Prostate gland (tissue), 2 donors: Measurements from ENCODE around the gene TEX264. TPM values are rescaled to one million over a fixed set of nuclear protein-coding genes. Genes with fewer than 3 reads are reported as not detected.
"Not testable (repeated sequence)": the region's sequence is repeated elsewhere in the genome, so short reads cannot be mapped to it uniquely, and the experiment has no call there.

Source experiments
- DNase-seq: peaks from one replicate; pipeline ENCODE4 v3.0.0-alpha.2; 2019; ENCODE audit warnings: low spot score
- H3K27ac ChIP-seq, 2 donors: fragments of 200-600 bp; sonication (generic); 2 replicates each; pipeline ENCODE4 v1.5.1; 2017 to 2019
- H3K27me3 ChIP-seq: fragments of 200-600 bp; sonication (generic); replicated peaks from 2 replicates; pipeline ENCODE4 v1.5.1; 2019; ENCODE audit not compliant: insufficient read depth
- H3K36me3 ChIP-seq, 2 donors: fragments of 200-600 bp; sonication (generic); 1 replicate in 1 of 2; 2 replicates in 1 of 2; pipeline versions ENCODE4 v1.5.1 to v1.8.1; 2017 to 2019
- H3K4me1 ChIP-seq: fragments of 200-600 bp; sonication (generic); replicated peaks from 2 replicates; pipeline ENCODE4 v1.5.1; 2019
- H3K4me3 ChIP-seq, 2 donors: fragments of 200-600 bp; sonication (generic); 2 replicates each; pipeline ENCODE4 v1.5.1; 2017 to 2019
- H3K9me3 ChIP-seq: fragments of 200-600 bp; sonication (generic); 2 replicates; pipeline ENCODE4 v1.5.1; 2017
- POLR2A ChIP-seq: fragments of 450-650 bp; IDR thresholded peaks from one replicate; pipeline ENCODE4 v1.6.1; 2016; ENCODE audit warnings: antibody characterized with exemption, mild to moderate bottlenecking
- POLR2AphosphoS5 ChIP-seq: sonication (generic); formaldehyde crosslinking; IDR thresholded peaks from one replicate; pipeline ENCODE4 v1.6.1; 2017; ENCODE audit warnings: antibody characterized with exemption
- WGBS: methylation state at CpG from one replicate; pipeline ENCODE4 v1.1.5; 2018; 5-methylcytosine and 5-hydroxymethylcytosine counted together
- intact Hi-C: fragments of 100-400 bp; cut with DNase I; formaldehyde crosslinking; loops from one replicate; pipeline ENCODE4 v1.14.2; 2022
- total RNA-seq, 2 donors: library from RNA; depleted of rRNA; stranded (reverse); fragments of >200 nt; gene quantifications; one replicate each; pipeline ENCODE4 v1.1.0, GENCODE V29; 2016
- TF ChIP-seq, protein P1 (sequence below), 4 experiments: fragments of 200-600 bp in 2 of 4; fragments of 450-650 bp in 2 of 4; sonication (generic) in 2 of 4; IDR thresholded peaks; 1 replicate in 3 of 4; 2 replicates in 1 of 4; pipeline ENCODE4 v1.5.1; 2016 to 2019; ENCODE audit warnings: antibody characterized with exemption in 4 of 4, mild to moderate bottlenecking in 2 of 4, moderate library complexity in 2 of 4

The TEX264 gene
- total RNA-seq, 2 donors from 2014 or later = 157 to 214 TPM

DNA sequence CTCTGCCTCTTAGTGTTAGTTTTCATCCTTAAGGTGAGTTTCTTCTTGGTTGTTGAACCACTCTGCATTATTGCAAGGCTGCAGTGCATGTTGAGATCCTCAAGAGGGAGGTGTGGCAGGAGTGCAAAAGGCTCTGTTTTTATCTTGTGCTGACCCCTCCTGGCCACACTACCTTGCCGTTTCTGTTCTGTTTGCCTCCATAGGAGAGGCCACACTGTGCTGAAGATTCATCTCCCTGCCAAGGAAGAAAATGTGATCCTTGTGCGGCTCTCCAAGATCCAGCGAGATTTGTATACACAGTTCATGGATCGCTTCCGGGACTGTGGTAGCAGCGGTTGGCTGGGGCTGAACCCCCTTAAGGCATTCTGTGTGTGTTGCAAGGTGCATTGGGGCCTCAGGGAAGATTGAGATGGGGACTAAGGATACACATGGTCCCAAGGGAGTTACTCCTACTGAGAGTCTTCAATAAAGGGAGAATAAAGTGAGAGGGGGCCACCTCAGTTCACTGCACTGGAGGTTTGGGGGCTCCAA is 33.0 kb upstream of the TEX264 start:
- no peak overlapping the region for H3K4me3 ChIP-seq
- H3K9me3 ChIP-seq = no peaks in the 10 kb centered on the region
- H3K27me3 ChIP-seq = no peaks in the 10 kb centered on the region
- peaks cover 0 to 10% of the 10 kb centered on the region in 2 donors for H3K36me3 ChIP-seq
- peak; percentile 70 for DNase-seq
- TF ChIP-seq POLR2AphosphoS5 = peak; percentile 55
- TF ChIP-seq POLR2A = no peak
- TF ChIP-seq, protein P1, sequence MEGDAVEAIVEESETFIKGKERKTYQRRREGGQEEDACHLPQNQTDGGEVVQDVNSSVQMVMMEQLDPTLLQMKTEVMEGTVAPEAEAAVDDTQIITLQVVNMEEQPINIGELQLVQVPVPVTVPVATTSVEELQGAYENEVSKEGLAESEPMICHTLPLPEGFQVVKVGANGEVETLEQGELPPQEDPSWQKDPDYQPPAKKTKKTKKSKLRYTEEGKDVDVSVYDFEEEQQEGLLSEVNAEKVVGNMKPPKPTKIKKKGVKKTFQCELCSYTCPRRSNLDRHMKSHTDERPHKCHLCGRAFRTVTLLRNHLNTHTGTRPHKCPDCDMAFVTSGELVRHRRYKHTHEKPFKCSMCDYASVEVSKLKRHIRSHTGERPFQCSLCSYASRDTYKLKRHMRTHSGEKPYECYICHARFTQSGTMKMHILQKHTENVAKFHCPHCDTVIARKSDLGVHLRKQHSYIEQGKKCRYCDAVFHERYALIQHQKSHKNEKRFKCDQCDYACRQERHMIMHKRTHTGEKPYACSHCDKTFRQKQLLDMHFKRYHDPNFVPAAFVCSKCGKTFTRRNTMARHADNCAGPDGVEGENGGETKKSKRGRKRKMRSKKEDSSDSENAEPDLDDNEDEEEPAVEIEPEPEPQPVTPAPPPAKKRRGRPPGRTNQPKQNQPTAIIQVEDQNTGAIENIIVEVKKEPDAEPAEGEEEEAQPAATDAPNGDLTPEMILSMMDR (IDR thresholded peaks at IDR 0.05) = peak; percentile 44 to 92 (median 82)
- WGBS = 28% methylated on average over 6 of the region's 6 CpGs
- no peaks in the 10 kb centered on the region for H3K4me1 ChIP-seq
- peak overlapping the region; percentile 43 to 68 for H3K27ac ChIP-seq
- intact Hi-C loops = no loop called here

DNA sequence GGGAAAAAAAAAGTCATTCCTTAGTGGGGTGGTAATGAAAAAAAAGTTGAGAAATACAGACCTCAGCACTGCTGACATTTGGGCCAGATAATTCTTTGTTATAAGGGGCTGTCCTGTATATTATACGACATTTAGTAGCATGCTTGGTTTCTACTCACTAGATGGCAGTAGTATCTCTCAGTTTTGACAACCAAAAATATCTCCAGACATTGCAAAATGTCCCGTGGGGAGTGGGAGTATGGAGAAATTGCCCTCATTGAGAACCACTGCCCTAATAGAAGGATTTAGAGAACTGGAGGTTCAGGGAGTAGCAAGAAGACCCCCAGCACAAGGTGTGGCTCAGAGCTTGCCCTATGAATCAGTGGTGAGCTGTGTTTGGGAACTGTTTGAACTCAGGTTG is 28.6 kb upstream of the TEX264 start:
- Histone ChIP-seq H3K4me3 (no peak overlapping the region), H3K27ac (no peak overlapping the region), H3K9me3 (no peaks in the 10 kb centered on the region), H3K36me3 (peaks cover 0 to 26% of the 10 kb centered on the region in 2 donors), H3K4me1 (no peaks in the 10 kb centered on the region), H3K27me3 (no peaks in the 10 kb centered on the region)
- no peak for TF ChIP-seq POLR2A
- TF ChIP-seq, protein P1 (IDR thresholded peaks at IDR 0.05) = peak in 2 of 4 experiments; percentile 29 to 43
- intact Hi-C loops = no loop called here
- DNase-seq = no peak
- 7% methylated on average over 2 of the region's 2 CpGs for WGBS

DNA sequence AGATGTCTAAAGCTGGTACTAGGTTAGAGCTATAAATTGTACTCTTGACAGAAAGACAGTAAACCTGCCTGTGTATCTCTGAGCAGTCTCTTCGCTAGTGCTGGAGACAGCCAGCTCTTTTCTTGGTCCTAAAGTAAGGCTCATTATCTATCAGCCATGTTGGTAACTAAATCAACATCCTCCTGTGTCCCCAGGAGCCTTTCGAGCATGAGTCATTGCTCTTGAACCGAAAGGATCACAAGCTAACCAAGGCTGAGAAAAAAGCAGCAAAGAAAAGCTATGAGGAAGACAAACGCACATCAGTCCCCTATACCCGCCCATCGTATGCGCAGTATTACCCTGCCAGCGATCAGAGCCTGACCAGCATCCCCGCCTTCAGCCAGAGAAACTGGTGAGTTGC is 25.0 kb upstream of the TEX264 start:
- Histone ChIP-seq H3K4me1 (peaks cover 4% of the 10 kb centered on the region), H3K9me3 (no peaks in the 10 kb centered on the region), H3K4me3 (no peak overlapping the region), H3K27me3 (no peaks in the 10 kb centered on the region), H3K27ac (no peak overlapping the region), H3K36me3 (peaks cover 0 to 34% of the 10 kb centered on the region in 2 donors)
- DNase-seq = no peak
- 95% methylated on average over 9 of the region's 9 CpGs for whole genome bisulfite sequencing
- intact Hi-C loops = no loop called here
- no peak for TF ChIP-seq POLR2A
- TF ChIP-seq, protein P1 (IDR thresholded peaks at IDR 0.05) = no peak
- no peak for TF ChIP-seq POLR2AphosphoS5

DNA sequence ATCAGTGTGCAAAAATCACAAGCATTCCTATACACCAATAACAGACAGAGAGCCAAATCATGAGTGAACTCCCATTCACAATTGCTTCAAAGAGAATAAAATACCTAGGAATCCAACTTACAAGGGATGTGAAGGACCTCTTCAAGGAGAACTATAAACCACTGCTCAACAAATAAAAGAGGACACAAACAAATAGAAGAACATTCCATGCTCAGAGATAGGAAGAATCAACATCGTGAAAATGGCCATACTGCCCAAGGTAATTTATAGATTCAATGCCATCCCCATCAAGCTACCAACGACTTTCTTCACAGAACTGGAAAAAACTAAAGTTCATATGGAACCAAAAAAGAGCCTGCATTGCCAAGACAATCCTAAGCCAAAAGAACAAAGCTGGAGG is 18.9 kb upstream of the TEX264 start:
- DNase-seq, H3K9me3 ChIP-seq, H3K27me3 ChIP-seq, intact Hi-C loops, H3K4me1 ChIP-seq, H3K4me3 ChIP-seq: not testable (repeated sequence)
- 42% methylated on average over 2 of the region's 2 CpGs for WGBS
- peak; percentile 63 for TF ChIP-seq POLR2AphosphoS5
- H3K27ac ChIP-seq = peak overlapping the region in 1 of 2 donors; percentile 19
- peaks cover 0 to 15% of the 10 kb centered on the region in 2 donors for H3K36me3 ChIP-seq

DNA sequence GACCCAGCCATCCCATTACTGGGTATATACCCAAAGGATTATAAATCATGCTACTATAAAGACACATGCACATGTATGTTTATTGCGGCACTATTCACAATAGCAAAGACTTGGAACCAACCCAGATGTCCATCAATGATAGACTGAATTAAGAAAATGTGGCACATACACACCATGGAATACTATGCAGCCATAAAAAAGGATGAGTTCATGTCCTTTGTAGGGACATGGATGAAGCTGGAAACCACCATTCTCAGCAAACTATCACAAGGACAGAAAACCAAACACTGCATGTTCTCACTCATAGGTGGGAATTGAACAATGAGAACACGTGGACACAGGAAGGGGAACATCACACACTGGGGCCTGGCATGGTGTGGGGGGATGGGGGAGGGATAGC is 17.6 kb upstream of the TEX264 start:
- WGBS = 100% methylated on average over 2 of the region's 2 CpGs
- H3K27me3 ChIP-seq, H3K4me3 ChIP-seq, H3K9me3 ChIP-seq, H3K36me3 ChIP-seq, H3K27ac ChIP-seq, H3K4me1 ChIP-seq, intact Hi-C loops, DNase-seq: not testable (repeated sequence)

DNA sequence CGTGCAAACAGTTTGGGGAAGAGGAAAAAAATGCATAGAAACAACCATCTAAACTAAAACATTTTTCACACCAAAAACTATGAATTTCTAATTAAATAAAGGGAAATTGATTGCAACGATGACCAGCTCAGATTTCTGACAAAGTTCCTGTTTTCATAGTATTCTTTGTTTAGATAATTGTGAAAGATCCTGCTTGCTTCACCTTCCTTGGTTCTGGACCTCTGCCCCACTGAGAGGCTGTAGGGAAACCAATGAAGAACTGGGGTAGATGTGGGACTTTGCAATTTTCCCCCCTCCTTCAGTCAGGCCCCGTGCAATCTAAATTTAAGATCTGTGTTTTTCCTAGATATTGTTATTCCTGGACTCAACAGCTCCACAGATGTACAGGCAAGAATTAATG is 13.8 kb upstream of the TEX264 start:
- Histone ChIP-seq H3K4me3 (no peak overlapping the region), H3K9me3 (no peaks in the 10 kb centered on the region), H3K4me1 (no peaks in the 10 kb centered on the region), H3K36me3 (peaks cover 3% of the 10 kb centered on the region in 2 donors), H3K27ac (no peak overlapping the region), H3K27me3 (no peaks in the 10 kb centered on the region)
- TF ChIP-seq POLR2AphosphoS5 = no peak
- TF ChIP-seq, protein P1 (IDR thresholded peaks at IDR 0.05) = no peak
- no peak for DNase-seq
- WGBS = 90% methylated on average over 3 of the region's 3 CpGs
- intact Hi-C loops = no loop called here
